ENCODE results near the gene OGFR.

OGFR gene

GRCh38 chr20:62804627-62805154 is at the start of gene OGFR:
Gene OGFR (plus strand): TSS chr20:62804835. CDS start chr20:62804860, 25 bp downstream.
- H3K4me3 ChIP-seq (ENCODE audit: low read length in 2 of 2) = peak within 1 kb of the TSS; percentile 78 to 88
- peak within 1 kb of the TSS; percentile 73 for H3K27ac ChIP-seq (ENCODE audit: low read length)
- H3K4me1 ChIP-seq (ENCODE audit: control insufficient read depth, insufficient read depth, low read length) = peaks cover 45% of the 10 kb centered on the region
- peaks cover 19 to 25% of the 10 kb centered on the region in 2 donors for H3K36me3 ChIP-seq (ENCODE audit: control insufficient read depth in 2 of 2, insufficient read depth in 2 of 2, low read length in 2 of 2)
- H3K9ac ChIP-seq (ENCODE audit: low read length in 2 of 2) = peak within 1 kb of the TSS; percentile 64 to 84
- no peaks in the 10 kb centered on the region for H3K27me3 ChIP-seq (ENCODE audit: control insufficient read depth in 1 of 2, insufficient read depth in 2 of 2, low read length in 2 of 2)
- no peaks in the 10 kb centered on the region for H3K9me3 ChIP-seq (ENCODE audit: control insufficient read depth in 2 of 2, low read length in 2 of 2)

- H3K9me3 ChIP-seq (ENCODE audit: control insufficient read depth in 2 of 2, low read length in 2 of 2) = peaks cover 0 to 7% of the 10 kb centered on the region in 2 donors
- no peak overlapping the region for H3K27ac ChIP-seq (ENCODE audit: low read length)
- H3K36me3 ChIP-seq (ENCODE audit: control insufficient read depth in 2 of 2, insufficient read depth in 2 of 2, low read length in 2 of 2) = no peaks in the 10 kb centered on the region
- H3K4me1 ChIP-seq (ENCODE audit: control insufficient read depth, insufficient read depth, low read length) = peaks cover 15% of the 10 kb centered on the region
- H3K9ac ChIP-seq (ENCODE audit: low read length in 2 of 2) = no peak overlapping the region
- no peaks in the 10 kb centered on the region for H3K27me3 ChIP-seq (ENCODE audit: control insufficient read depth in 1 of 2, insufficient read depth in 2 of 2, low read length in 2 of 2)
- no peak overlapping the region for H3K4me3 ChIP-seq (ENCODE audit: low read length in 2 of 2)
These were observed 49.7 kb upstream of the OGFR start for GRCh38 chr20:62754991-62755356.

- H3K27ac ChIP-seq (ENCODE audit: low read length) = no peak overlapping the region
- no peaks in the 10 kb centered on the region for H3K36me3 ChIP-seq (ENCODE audit: control insufficient read depth in 2 of 2, insufficient read depth in 2 of 2, low read length in 2 of 2)
- H3K4me3 ChIP-seq (ENCODE audit: low read length in 2 of 2) = no peak overlapping the region
- no peaks in the 10 kb centered on the region for H3K27me3 ChIP-seq (ENCODE audit: control insufficient read depth in 1 of 2, insufficient read depth in 2 of 2, low read length in 2 of 2)
- H3K9ac ChIP-seq (ENCODE audit: low read length in 2 of 2) = no peak overlapping the region
- H3K4me1 ChIP-seq (ENCODE audit: control insufficient read depth, insufficient read depth, low read length) = peaks cover 20% of the 10 kb centered on the region
- peaks cover 0 to 7% of the 10 kb centered on the region in 2 donors for H3K9me3 ChIP-seq (ENCODE audit: control insufficient read depth in 2 of 2, low read length in 2 of 2)
These were observed 48.6 kb upstream of the OGFR start for GRCh38 chr20:62755817-62756724.

GRCh38 chr20:62758226-62758912 is 46.3 kb upstream of the OGFR start:
- Histone ChIP-seq H3K27me3 (ENCODE audit: control insufficient read depth in 1 of 2, insufficient read depth in 2 of 2, low read length in 2 of 2) (no peaks in the 10 kb centered on the region), H3K9ac (ENCODE audit: low read length in 2 of 2) (no peak overlapping the region), H3K27ac (ENCODE audit: low read length) (no peak overlapping the region), H3K4me1 (ENCODE audit: control insufficient read depth, insufficient read depth, low read length) (peaks cover 14% of the 10 kb centered on the region), H3K4me3 (ENCODE audit: low read length in 2 of 2) (no peak overlapping the region), H3K9me3 (ENCODE audit: control insufficient read depth in 2 of 2, low read length in 2 of 2) (peaks cover 0 to 7% of the 10 kb centered on the region in 2 donors), H3K36me3 (ENCODE audit: control insufficient read depth in 2 of 2, insufficient read depth in 2 of 2, low read length in 2 of 2) (no peaks in the 10 kb centered on the region)

- no peaks in the 10 kb centered on the region for H3K27me3 ChIP-seq (ENCODE audit: control insufficient read depth in 1 of 2, insufficient read depth in 2 of 2, low read length in 2 of 2)
- H3K36me3 ChIP-seq (ENCODE audit: control insufficient read depth in 2 of 2, insufficient read depth in 2 of 2, low read length in 2 of 2) = no peaks in the 10 kb centered on the region
- no peak overlapping the region for H3K9ac ChIP-seq (ENCODE audit: low read length in 2 of 2)
- H3K27ac ChIP-seq (ENCODE audit: low read length) = no peak overlapping the region
- H3K4me3 ChIP-seq (ENCODE audit: low read length in 2 of 2) = no peak overlapping the region
- H3K4me1 ChIP-seq (ENCODE audit: control insufficient read depth, insufficient read depth, low read length) = peaks cover 14% of the 10 kb centered on the region
- peaks cover 0 to 7% of the 10 kb centered on the region in 2 donors for H3K9me3 ChIP-seq (ENCODE audit: control insufficient read depth in 2 of 2, low read length in 2 of 2)
These were observed 44.6 kb upstream of the OGFR start for GRCh38 chr20:62759981-62760431.

GRCh38 chr20:62760471-62760855 is 44.2 kb upstream of the OGFR start:
- H3K27ac ChIP-seq (ENCODE audit: low read length) = no peak overlapping the region
- H3K4me3 ChIP-seq (ENCODE audit: low read length in 2 of 2) = no peak overlapping the region
- H3K9ac ChIP-seq (ENCODE audit: low read length in 2 of 2) = no peak overlapping the region
- H3K36me3 ChIP-seq (ENCODE audit: control insufficient read depth in 2 of 2, insufficient read depth in 2 of 2, low read length in 2 of 2) = no peaks in the 10 kb centered on the region
- peaks cover 14% of the 10 kb centered on the region for H3K4me1 ChIP-seq (ENCODE audit: control insufficient read depth, insufficient read depth, low read length)
- peaks cover 0 to 7% of the 10 kb centered on the region in 2 donors for H3K9me3 ChIP-seq (ENCODE audit: control insufficient read depth in 2 of 2, low read length in 2 of 2)
- peaks cover 0 to 2% of the 10 kb centered on the region in 2 donors for H3K27me3 ChIP-seq (ENCODE audit: control insufficient read depth in 1 of 2, insufficient read depth in 2 of 2, low read length in 2 of 2)

- H3K4me1 ChIP-seq (ENCODE audit: control insufficient read depth, insufficient read depth, low read length) = peaks cover 14% of the 10 kb centered on the region
- H3K4me3 ChIP-seq (ENCODE audit: low read length in 2 of 2) = no peak overlapping the region
- H3K27me3 ChIP-seq (ENCODE audit: control insufficient read depth in 1 of 2, insufficient read depth in 2 of 2, low read length in 2 of 2) = peaks cover 0 to 2% of the 10 kb centered on the region in 2 donors
- H3K9ac ChIP-seq (ENCODE audit: low read length in 2 of 2) = peak overlapping the region in 1 of 2 donors; percentile 13
- H3K9me3 ChIP-seq (ENCODE audit: control insufficient read depth in 2 of 2, low read length in 2 of 2) = peaks cover 0 to 7% of the 10 kb centered on the region in 2 donors
- no peaks in the 10 kb centered on the region for H3K36me3 ChIP-seq (ENCODE audit: control insufficient read depth in 2 of 2, insufficient read depth in 2 of 2, low read length in 2 of 2)
- H3K27ac ChIP-seq (ENCODE audit: low read length) = no peak overlapping the region
These were observed 43.5 kb upstream of the OGFR start for GRCh38 chr20:62760856-62761758.

- Histone ChIP-seq H3K4me3 (ENCODE audit: low read length in 2 of 2) (no peak overlapping the region), H3K9ac (ENCODE audit: low read length in 2 of 2) (no peak overlapping the region), H3K9me3 (ENCODE audit: control insufficient read depth in 2 of 2, low read length in 2 of 2) (peaks cover 0 to 7% of the 10 kb centered on the region in 2 donors), H3K36me3 (ENCODE audit: control insufficient read depth in 2 of 2, insufficient read depth in 2 of 2, low read length in 2 of 2) (no peaks in the 10 kb centered on the region), H3K27ac (ENCODE audit: low read length) (no peak overlapping the region), H3K4me1 (ENCODE audit: control insufficient read depth, insufficient read depth, low read length) (peaks cover 14% of the 10 kb centered on the region), H3K27me3 (ENCODE audit: control insufficient read depth in 1 of 2, insufficient read depth in 2 of 2, low read length in 2 of 2) (peaks cover 0 to 2% of the 10 kb centered on the region in 2 donors)
These were observed 42.9 kb upstream of the OGFR start for GRCh38 chr20:62761759-62762131.

GRCh38 chr20:62762376-62762775 is 42.3 kb upstream of the OGFR start:
- H3K4me3 ChIP-seq (ENCODE audit: low read length in 2 of 2) = no peak overlapping the region
- H3K36me3 ChIP-seq (ENCODE audit: control insufficient read depth in 2 of 2, insufficient read depth in 2 of 2, low read length in 2 of 2) = no peaks in the 10 kb centered on the region
- H3K27me3 ChIP-seq (ENCODE audit: control insufficient read depth in 1 of 2, insufficient read depth in 2 of 2, low read length in 2 of 2) = peaks cover 0 to 2% of the 10 kb centered on the region in 2 donors
- H3K9me3 ChIP-seq (ENCODE audit: control insufficient read depth in 2 of 2, low read length in 2 of 2) = peaks cover 0 to 3% of the 10 kb centered on the region in 2 donors
- no peak overlapping the region for H3K9ac ChIP-seq (ENCODE audit: low read length in 2 of 2)
- peaks cover 14% of the 10 kb centered on the region for H3K4me1 ChIP-seq (ENCODE audit: control insufficient read depth, insufficient read depth, low read length)
- no peak overlapping the region for H3K27ac ChIP-seq (ENCODE audit: low read length)

- Histone ChIP-seq H3K27me3 (ENCODE audit: control insufficient read depth in 1 of 2, insufficient read depth in 2 of 2, low read length in 2 of 2) (peaks cover 0 to 2% of the 10 kb centered on the region in 2 donors), H3K4me1 (ENCODE audit: control insufficient read depth, insufficient read depth, low read length) (peaks cover 14% of the 10 kb centered on the region), H3K27ac (ENCODE audit: low read length) (no peak overlapping the region), H3K36me3 (ENCODE audit: control insufficient read depth in 2 of 2, insufficient read depth in 2 of 2, low read length in 2 of 2) (no peaks in the 10 kb centered on the region), H3K9me3 (ENCODE audit: control insufficient read depth in 2 of 2, low read length in 2 of 2) (no peaks in the 10 kb centered on the region), H3K9ac (ENCODE audit: low read length in 2 of 2) (no peak overlapping the region), H3K4me3 (ENCODE audit: low read length in 2 of 2) (no peak overlapping the region)
These were observed 41.8 kb upstream of the OGFR start for GRCh38 chr20:62762801-62763368.
